ENCODE data around the gene DNASE1L3. TPM values are rescaled to one million over a fixed set of nuclear protein-coding genes. Genes with fewer than 3 reads are reported as not detected.
A peak's percentile ranks its signal among the peaks of the same experiment; 100 is the strongest.

Gene DNASE1L3
- total and polyA plus RNA-seq, 2 of the 13 experiments (the other 11 are each of a cell fraction or from before 2014, with no cell fraction given): 0.86 to 1.7 TPM

- no peak for TF ChIP-seq TFAP4 (IDR thresholded peaks at IDR 0.05; ENCODE audit: borderline replicate concordance, low read depth)
- TF ChIP-seq ZC3H4 (CRISPR knock-in tag; IDR thresholded peaks at IDR 0.05; ENCODE audit: borderline replicate concordance): no peak
- 0 out of 2 replicates have a peak, but pooled peaks have one; percentile 47 for TF ChIP-seq ZBTB7A (CRISPR knock-in tag; IDR thresholded peaks at IDR 0.05)
- no peak for TF ChIP-seq ZNF292 (CRISPR knock-in tag; IDR thresholded peaks at IDR 0.05; ENCODE audit: borderline replicate concordance, low read depth)
- no peak for TF ChIP-seq MAFG (CRISPR knock-in tag; IDR thresholded peaks at IDR 0.05)
- no peak for TF ChIP-seq ZNF367 (CRISPR knock-in tag; IDR thresholded peaks at IDR 0.05; ENCODE audit: borderline replicate concordance)
- no peak for TF ChIP-seq TEAD3 (CRISPR knock-in tag; optimal IDR thresholded peaks at IDR 0.05; ENCODE audit: borderline replicate concordance)
- TF ChIP-seq FOXO4 (CRISPR knock-in tag; conservative IDR thresholded peaks at IDR 0.05): no peak
- no peak for TF ChIP-seq ZNF800 (CRISPR knock-in tag; IDR thresholded peaks at IDR 0.05)
- no peak for TF ChIP-seq ATF5 (CRISPR knock-in tag; IDR thresholded peaks at IDR 0.05; ENCODE audit: low read depth)
- TF ChIP-seq CAMTA2 (CRISPR knock-in tag; IDR thresholded peaks at IDR 0.05; ENCODE audit: borderline replicate concordance): no peak
- no peak for TF ChIP-seq JARID2 (CRISPR knock-in tag; IDR thresholded peaks at IDR 0.05; ENCODE audit: insufficient replicate concordance)
- no peak; the same call in 1 of the 2 replicates for TF ChIP-seq MEIS2 (CRISPR knock-in tag; IDR thresholded peaks at IDR 0.05)
- TF ChIP-seq ATF7-NPFF (CRISPR knock-in tag; IDR thresholded peaks at IDR 0.05; ENCODE audit: low read depth): no peak
- TF ChIP-seq IRF2 (CRISPR knock-in tag; IDR thresholded peaks at IDR 0.05): no peak; the same call in 1 of the 2 replicates
- TF ChIP-seq SMARCE1 (IDR thresholded peaks at IDR 0.05; ENCODE audit: borderline replicate concordance): no peak
- TF ChIP-seq RAD51 (IDR thresholded peaks at IDR 0.05; ENCODE audit: borderline replicate concordance): no peak
- TF ChIP-seq ETS1 (CRISPR knock-in tag; IDR thresholded peaks at IDR 0.05): no peak
- no peak for TF ChIP-seq ZNF34 (CRISPR knock-in tag; IDR thresholded peaks at IDR 0.05; ENCODE audit: borderline replicate concordance)
- no peak for TF ChIP-seq ZSCAN30 (CRISPR knock-in tag; IDR thresholded peaks at IDR 0.05)
- no peak for TF ChIP-seq ZNF331 (CRISPR knock-in tag; IDR thresholded peaks at IDR 0.05)
- TF ChIP-seq SMAD9 (CRISPR knock-in tag; IDR thresholded peaks at IDR 0.05): no peak
- no peak for TF ChIP-seq FIP1L1 (IDR thresholded peaks at IDR 0.05; ENCODE audit: borderline replicate concordance, insufficient read depth, low read depth, low read length)
- no peak for TF ChIP-seq FOXA3 (CRISPR knock-in tag; IDR thresholded peaks at IDR 0.05)
These were observed 16.9 kb downstream of the DNASE1L3 start (continued) for GRCh38 chr3:58193682-58194407.
